HG03097 (cell line): ENCODE measurements around the gene TTF1.
A peak's percentile ranks its signal among the peaks of the same experiment; 100 is the strongest.

Source experiments
- ATAC-seq: cut with Tn5 transposase; IDR thresholded peaks from one replicate; pipeline ENCODE4 v1.9.1; 2021; ENCODE audit not compliant: unreplicated experiment, low FRiP score

The TTF1 gene

DNA sequence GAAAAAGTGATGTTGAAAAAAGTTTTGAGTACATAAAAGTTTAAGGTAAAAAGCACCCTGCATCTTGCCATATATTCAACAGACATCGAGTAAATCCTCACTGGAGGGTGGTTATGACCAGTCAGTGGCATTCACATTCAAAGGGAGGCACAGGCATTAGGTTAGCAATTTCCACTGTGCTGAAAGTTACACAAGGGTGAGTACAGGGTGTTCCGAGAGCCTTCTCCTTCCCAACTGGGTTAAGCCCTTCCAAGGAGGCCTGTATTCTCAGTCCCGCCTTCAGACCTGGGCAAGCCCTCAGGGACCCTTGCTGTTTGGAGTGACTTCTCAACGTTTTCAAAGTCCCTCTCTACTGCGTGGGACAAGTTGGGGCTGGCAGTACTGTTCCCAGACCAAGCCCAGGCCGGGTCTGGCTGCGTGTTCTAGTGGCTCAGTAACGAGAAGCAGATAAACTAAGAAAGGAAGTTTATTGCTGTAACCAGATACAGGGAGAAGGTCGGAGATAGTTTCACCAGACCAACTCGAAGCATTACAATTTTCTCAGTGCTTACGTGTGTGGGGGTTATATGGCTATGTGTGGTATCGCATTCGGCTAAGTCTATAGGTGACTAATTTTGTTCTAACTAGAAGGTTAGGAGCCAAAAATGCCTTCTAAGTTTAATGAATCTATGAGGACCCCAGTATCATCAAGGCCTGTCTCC is 38.9 kb downstream of the TTF1 start:
- ATAC-seq: no peak

DNA sequence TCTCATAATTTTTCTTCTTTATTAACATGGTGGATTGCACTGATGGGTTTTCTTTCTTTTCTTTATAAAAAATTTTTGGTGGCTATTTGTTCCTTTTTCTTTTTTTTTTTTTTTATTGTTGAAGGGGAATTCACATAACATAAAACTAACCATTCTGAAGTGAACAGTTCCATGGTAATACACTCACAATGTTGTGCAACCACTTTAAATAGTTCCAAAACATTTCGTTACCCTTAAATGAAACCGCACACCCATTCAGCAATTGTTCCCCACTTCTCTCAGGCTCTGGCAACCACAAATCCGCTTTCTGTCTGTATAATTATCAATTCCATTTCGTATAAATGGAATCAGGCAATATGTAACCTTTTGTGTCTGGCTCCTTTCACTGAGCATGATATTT is 40.2 kb downstream of the TTF1 start:
- no peak for ATAC-seq

DNA sequence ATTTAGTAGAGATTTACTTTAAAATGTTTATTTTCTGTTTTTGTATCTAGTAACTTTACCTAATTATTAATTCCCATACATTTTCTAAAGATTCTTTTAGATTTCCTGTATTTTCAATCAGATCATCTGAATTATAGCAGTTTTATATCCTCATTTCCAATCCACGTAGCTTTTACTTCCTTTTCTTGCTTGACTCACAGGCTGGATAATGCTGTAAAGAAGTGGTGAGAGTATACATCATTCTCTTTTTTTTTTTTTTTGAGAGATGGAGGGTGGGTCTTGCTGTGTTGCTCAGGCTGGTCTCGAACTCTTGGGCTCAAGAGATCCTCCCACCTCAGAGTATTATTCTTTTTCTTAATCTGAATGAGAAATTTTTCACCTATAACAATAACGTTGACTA is 40.7 kb downstream of the TTF1 start:
- ATAC-seq: no peak

DNA sequence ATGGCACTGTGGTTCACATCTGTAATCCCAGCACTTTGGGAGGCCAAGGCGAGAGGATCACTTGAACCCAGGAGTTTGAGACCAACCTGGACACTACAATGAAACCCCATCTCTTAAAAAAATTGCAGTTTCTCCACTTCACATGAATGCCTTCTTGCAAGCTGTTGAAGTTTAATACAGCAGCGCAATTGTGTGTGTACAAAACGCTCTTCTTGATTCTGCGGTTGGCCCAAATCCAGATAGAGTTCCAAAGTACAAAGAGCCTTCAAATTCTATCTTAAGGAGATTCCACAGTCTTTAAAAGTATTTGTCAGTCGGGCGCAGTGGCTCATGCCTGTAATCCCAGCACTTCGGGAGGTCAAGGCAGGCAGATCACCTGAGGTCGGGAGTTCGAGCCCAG is 42.6 kb downstream of the TTF1 start:
- ATAC-seq: no peak

DNA sequence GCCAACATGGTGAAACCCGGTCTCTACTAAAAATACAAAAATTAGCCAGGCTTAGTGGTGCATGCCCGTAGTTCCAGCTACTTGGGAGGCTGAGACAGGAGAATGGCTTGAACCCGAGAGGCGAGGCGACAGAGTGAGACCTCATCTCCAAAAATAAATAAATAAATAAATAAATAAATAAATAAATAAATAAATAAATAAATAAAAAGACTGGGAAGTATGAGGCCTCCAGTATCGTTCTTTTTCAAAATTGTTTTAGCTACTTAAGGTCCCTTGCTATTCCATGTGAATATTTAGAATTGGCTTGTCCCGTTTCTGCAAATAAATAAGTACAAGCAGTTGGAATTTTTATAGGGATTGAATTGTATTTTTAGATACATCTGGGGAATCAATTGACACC is 48.9 kb downstream of the TTF1 start:
- ATAC-seq: no peak

DNA sequence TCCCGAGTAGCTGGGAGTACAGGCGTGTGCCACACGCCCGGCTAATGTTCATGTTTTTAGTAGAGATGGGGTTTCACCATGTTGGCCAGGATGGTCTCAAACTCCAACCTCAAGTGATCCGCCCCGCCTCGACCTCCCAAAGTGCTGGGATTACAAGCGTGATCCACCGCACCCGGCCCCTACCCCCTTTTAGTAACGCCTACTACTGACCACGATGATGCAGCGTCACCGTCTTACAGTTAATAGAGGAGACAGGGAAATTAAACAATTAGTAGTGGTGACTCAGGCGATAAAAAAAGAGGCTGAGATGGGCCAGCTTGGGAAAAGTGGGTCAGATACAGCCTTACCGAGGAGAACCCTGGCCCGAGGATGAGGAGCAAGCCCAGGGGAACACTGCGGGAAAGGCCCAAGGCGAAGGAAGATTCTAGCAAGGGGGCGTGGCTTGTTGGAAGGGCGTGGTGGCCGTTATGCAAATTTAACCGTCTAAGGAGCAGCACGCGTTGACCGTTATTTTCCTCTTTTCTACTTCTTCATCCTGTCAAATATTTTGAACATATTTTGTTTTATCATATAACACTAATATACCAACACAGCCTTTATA is 50.2 kb downstream of the TTF1 start:
- ATAC-seq: no peak

DNA sequence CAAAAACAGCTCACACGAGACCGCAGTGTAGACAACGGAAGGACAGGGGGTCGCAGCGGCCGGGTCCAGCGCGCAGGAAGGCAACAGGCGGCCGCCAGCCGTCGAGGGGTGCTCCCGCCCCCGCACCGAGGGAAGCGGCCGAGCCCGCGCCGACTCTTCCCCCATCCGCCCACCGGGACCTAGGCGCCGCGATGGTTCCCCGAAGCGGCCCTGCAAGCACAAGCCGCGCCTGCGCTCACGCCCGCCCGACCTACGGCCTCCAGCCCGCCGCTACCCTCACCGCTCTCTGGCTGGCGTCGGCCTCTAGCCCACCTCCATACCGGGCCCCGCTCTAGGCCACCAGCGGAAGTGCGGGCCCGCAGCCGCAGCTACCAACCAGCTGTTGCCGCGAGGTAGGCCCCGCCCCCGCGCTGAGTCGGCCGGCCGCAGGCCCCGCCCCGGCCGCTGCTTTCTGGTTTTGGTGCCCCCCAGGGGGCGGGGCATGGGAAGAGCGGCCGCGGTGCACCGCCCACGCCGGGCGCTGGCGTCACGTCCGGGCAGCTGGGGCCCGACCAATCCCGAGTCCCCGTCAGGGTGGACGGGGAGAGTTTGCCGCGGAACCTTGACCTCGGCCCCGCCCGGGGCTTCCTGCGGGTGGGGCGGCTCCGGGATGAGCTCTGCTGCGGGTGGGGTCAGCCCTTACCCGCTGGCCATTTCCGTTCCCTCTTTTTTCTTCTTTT is 51.8 kb downstream of the TTF1 start, which contains the start of gene SETX:
SETX (minus strand) TSS at position 350 of the 719 bp plus-strand sequence. CDS start 5,558 bp downstream, outside the sequence.
- ATAC-seq: peak; percentile 81

DNA sequence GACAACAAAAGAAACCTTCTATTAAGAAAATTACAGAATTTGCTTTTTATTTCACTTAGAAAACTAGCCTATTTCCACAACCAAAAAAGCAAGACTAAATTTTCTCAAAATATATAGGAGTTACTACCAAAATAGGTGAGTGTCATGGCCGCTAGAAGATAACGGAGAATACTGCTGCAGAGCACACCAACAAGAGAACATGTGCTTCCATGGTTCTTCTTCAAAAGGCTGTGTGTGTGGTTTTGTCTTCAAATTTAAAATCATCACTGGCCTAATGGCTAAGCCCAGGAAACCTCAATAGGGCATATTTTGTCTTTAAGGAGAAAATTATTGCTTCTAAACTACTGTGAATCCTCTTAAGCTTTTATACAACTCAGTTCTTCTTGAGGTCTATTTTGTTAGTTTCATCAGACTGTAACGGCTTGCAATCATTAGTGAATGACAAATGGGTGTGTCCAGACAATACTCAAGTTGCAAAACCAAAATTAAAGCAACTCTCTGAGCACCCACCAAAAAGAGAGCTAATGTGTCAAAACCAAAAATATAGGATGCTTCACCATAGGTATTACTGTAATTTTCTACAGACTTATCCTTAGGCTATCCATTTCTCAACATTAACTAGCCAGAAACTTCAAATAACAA is 55.1 kb downstream of the TTF1 start:
- ATAC-seq: no peak

DNA sequence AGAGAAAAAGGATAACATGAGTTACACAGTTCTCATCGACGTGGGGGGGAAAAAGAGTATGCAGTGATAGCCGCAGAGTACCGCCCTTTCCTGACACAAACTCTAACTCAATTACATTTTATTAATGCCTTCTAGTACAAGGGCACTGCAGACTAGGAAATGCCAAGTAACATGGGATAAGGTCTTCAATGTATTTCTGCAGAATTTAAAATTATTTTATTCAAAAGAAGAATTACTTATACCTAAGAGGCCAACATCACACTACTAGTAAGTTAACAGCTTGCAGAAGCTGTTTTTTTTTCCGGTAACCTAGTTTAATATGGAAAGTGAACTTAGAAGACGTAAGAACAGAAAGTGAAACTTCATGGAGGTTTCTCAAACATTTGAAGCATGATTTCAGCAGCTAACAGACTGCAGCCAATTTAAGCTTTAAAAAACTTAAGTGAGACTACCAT is 55.8 kb downstream of the TTF1 start:
- ATAC-seq: no peak

DNA sequence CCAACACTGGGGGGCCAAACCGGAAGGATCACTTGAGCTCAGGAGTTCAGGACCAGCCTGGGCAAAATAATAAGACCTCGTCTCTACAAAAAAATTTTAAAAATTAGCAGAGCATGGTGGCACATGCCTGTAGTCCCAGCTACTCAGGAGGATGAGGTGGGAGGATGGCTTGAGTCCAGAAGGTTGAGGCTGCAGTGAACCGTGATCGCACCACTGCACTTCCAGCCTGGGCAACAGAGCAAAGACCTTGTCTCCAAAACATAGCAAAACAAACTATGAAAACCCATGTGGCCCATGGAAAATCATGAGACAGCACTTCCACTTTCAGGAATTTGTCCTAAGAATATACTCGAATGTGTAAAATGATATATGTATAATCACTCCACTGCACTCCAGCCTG is 58.0 kb downstream of the TTF1 start:
- no peak for ATAC-seq

DNA sequence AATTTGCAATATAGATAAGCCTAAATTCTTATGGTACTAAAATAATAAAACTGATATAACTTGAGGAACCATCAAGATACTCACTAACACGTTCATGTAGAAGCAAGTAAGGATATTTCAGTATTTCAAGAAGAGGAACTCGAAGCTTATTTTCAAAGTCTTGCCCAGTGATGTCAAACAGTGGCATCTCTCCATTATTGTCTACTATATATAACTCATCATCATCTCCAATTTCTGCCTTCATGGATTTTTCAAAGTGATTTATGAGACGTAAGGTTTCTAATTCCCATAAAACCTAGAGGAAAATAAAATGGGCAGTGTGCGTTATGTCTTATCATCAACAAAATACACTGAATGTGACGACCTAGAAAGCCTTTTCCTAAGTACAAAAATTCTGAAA is 60.5 kb downstream of the TTF1 start:
- ATAC-seq: no peak

DNA sequence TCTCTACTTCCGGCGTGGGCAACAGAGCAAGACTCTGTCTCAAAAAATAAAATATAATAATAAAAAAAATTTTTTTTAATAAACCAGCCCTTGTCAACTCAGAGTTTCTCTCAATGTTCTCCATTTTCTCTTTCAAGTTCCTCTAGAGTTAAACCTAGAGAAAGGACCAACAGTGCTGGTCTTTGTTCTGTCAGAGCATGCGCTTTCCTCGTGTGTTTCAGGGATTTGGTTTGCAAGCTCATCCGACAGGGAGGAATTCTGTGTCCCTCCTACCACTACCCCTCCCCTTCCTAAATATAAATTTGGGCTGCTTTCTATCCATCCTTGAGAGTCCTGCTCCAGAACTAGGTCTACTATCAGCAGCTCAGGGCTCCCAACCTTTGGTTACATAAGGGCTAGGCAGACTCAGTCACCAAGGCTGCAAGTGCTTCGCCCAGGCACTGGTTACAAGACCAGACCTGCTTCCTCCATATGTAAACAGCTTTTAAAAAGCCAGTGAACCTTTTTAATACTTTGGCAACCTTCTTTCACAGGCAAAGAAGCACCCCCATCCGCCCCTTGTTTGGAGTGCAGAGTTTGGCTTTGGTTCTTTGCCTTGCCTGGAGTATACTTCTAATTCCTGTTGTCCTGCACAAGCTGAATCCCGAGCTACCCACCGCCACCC is 65.3 kb downstream of the TTF1 start:
- no peak for ATAC-seq

DNA sequence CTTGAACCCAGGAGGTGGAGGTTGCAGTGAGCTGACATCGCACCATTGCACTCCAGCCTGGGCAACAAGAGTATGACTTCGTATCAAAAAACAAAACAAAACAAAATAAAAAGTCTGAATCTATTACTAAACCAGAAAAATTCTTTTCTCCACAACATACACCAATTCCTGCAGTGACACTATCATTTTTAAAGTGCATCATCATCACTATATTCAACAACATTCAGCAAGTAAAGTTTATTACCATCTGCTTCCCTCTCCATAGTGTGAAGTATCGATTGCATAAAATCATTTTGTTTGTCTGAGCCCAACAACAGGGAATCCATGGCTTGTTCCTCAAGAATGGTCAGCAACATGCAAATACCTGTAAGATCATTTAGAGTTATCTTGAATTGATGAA is 72.3 kb downstream of the TTF1 start:
- ATAC-seq: no peak

DNA sequence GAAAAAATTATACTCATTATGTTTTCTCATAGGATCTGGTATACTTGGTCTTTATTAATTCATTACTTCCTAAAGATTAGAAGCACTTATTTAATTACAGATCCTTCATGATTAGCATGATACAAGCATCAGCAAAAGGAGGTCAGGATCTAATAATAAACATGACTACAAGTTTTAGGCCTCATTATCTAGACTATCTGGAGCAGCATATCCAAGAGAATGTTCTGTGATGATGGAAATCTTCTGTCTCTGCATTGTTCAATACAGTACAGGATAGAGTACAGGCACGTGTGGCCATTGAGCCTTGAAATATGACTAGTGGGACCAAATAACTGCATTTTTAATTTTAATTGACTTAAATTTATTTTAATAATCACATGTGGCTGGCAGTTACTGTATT is 73.1 kb downstream of the TTF1 start:
- no peak for ATAC-seq

DNA sequence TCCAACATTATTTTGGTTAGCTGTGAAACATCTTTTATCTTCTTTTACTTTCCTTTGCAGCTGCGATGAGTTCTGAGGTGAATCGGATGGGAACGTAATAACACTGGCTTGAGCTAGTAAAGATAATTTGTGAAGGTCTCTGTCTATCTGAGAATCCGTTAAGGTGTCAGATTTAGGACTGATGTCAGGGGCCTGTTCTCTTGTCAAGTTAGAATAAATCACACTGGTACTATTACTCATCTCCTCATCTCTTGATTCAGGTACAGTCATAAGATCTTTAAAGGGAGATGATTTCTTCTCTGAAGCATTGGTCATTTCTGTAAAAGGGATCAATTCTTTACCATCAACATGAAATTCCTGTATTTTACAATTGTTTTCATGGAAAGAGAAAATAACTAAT is 78.1 kb downstream of the TTF1 start:
- ATAC-seq: no peak

DNA sequence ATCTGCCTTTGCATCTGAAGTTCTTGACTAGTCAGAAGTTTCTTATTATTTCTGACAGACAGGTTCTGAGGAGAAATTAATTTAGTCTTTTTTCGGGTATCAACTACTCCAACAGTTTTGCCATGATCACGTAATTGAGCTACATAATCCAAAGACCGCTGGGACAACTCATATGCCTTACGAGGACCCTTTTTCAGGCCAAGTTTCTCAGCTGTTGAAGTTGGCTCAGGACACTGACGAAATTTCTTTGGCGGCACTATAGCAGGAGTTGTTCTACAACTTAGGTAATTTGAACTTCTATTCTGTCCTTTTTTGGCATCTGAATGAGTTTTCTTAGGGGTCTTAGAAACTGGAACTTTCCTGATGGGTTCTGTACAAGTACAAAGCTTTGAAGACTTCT is 79.1 kb downstream of the TTF1 start:
- no peak for ATAC-seq
